Parathyroid adenoma (tissue), 2 donors: ENCODE measurements around the gene ADGRL3.

ENCODE experiments used
- H2AFZ ChIP-seq: fragments of 300-600 bp; sonication (generic); one replicate; pipeline ENCODE4 v1.7.0; 2017; ENCODE audit warnings: antibody characterized with exemption, mild to moderate bottlenecking
- H3K27ac ChIP-seq: fragments of 300-600 bp; sonication (generic); one replicate; pipeline ENCODE4 v1.7.0; 2017
- H3K27me3 ChIP-seq: fragments of 300-600 bp; sonication (generic); one replicate; pipeline ENCODE4 v1.7.0; 2017; ENCODE audit warnings: low read length; ENCODE audit not compliant: control insufficient read depth, insufficient read depth
- H3K36me3 ChIP-seq: fragments of 300-600 bp; sonication (generic); one replicate; pipeline ENCODE4 v1.7.0; 2017; ENCODE audit warnings: low read length; ENCODE audit not compliant: control insufficient read depth, insufficient read depth
- H3K4me1 ChIP-seq: fragments of 300-600 bp; sonication (generic); one replicate; pipeline ENCODE4 v1.7.0; 2017; ENCODE audit warnings: control low read depth
- H3K4me2 ChIP-seq: fragments of 300-600 bp; sonication (generic); one replicate; pipeline ENCODE4 v1.7.0; 2017; ENCODE audit warnings: low read length
- H3K4me3 ChIP-seq: fragments of 300-600 bp; sonication (generic); one replicate; pipeline ENCODE4 v1.7.0; 2017; ENCODE audit warnings: low read depth, low read length
- H3K79me2 ChIP-seq: fragments of 300-600 bp; sonication (generic); one replicate; pipeline ENCODE4 v1.7.0; 2017; ENCODE audit warnings: control low read depth
- H3K9ac ChIP-seq: fragments of 300-600 bp; sonication (generic); one replicate; pipeline ENCODE4 v1.7.0; 2017; ENCODE audit warnings: mild to moderate bottlenecking
- H3K9me3 ChIP-seq: fragments of 300-600 bp; sonication (generic); one replicate; pipeline ENCODE4 v1.7.0; 2017; ENCODE audit warnings: low read length; ENCODE audit not compliant: control insufficient read depth
- TF ChIP-seq, protein P1 (sequence below): fragments of 300-600 bp; sonication (generic); IDR thresholded peaks from one replicate; pipeline ENCODE4 v1.7.0; 2017; ENCODE audit warnings: antibody characterized with exemption, mild to moderate bottlenecking
- donor health status: primary hyperparathyroidism.

Gene ADGRL3

DNA sequence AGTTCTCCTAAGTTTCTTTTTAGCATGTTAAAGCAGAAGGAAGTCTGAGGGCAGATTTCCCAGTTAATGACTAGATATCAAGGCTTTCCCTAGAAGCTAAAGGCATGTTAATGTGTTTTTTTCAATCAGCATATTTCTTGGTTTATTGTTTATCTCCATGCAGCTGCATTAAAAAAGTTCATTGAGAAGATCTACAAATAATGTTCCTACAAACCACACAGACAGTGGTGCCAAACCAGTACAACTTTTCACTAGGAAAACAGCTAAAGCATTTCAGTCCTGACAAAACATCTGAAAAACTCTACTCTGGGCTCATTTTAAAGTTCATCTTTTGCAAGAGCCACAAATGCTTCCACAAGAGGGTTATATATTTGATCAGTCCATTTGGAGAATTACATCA, 320.0 kb downstream of the ADGRL3 start:
- Histone ChIP-seq H3K9ac (no peak overlapping the region), H3K9me3 (no peaks in the 10 kb centered on the region), H3K79me2 (no peaks in the 10 kb centered on the region), H2AFZ (no peak overlapping the region), H3K4me2 (no peak overlapping the region), H3K4me1 (no peaks in the 10 kb centered on the region), H3K27ac (no peak overlapping the region), H3K27me3 (no peaks in the 10 kb centered on the region), H3K4me3 (no peak overlapping the region), H3K36me3 (no peaks in the 10 kb centered on the region)
- TF ChIP-seq, protein P1, sequence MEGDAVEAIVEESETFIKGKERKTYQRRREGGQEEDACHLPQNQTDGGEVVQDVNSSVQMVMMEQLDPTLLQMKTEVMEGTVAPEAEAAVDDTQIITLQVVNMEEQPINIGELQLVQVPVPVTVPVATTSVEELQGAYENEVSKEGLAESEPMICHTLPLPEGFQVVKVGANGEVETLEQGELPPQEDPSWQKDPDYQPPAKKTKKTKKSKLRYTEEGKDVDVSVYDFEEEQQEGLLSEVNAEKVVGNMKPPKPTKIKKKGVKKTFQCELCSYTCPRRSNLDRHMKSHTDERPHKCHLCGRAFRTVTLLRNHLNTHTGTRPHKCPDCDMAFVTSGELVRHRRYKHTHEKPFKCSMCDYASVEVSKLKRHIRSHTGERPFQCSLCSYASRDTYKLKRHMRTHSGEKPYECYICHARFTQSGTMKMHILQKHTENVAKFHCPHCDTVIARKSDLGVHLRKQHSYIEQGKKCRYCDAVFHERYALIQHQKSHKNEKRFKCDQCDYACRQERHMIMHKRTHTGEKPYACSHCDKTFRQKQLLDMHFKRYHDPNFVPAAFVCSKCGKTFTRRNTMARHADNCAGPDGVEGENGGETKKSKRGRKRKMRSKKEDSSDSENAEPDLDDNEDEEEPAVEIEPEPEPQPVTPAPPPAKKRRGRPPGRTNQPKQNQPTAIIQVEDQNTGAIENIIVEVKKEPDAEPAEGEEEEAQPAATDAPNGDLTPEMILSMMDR: no peak

DNA sequence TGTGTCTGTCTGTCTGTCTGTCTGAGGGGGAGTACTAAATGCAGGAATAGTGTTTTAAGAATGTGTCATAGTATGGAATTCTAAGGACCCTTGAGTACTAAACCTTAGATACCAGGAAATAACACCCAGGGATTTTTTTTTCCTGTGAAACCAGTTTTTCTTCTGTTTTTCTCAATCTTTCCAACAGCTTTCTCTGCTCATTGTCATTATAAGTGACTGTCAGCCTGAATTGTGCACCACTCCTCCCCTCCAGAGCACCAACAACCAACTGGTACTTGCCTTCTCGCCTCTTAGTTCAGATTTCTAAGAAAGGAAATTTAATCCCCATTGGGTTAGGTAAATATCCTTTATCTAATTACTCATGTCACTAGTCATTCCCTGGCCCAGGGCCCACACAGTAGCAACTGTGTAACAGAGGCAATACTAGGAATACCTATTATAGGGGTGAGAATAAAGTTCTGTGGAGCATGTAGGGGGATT, 320.6 kb downstream of the ADGRL3 start:
- no peaks in the 10 kb centered on the region for H3K9me3 ChIP-seq
- H3K4me1 ChIP-seq: no peaks in the 10 kb centered on the region
- H3K4me2 ChIP-seq: no peak overlapping the region
- no peak overlapping the region for H2AFZ ChIP-seq
- no peak overlapping the region for H3K4me3 ChIP-seq
- H3K27ac ChIP-seq: no peak overlapping the region
- H3K79me2 ChIP-seq: no peaks in the 10 kb centered on the region
- no peaks in the 10 kb centered on the region for H3K27me3 ChIP-seq
- no peaks in the 10 kb centered on the region for H3K36me3 ChIP-seq
- no peak overlapping the region for H3K9ac ChIP-seq
- TF ChIP-seq, protein P1: no peak

DNA sequence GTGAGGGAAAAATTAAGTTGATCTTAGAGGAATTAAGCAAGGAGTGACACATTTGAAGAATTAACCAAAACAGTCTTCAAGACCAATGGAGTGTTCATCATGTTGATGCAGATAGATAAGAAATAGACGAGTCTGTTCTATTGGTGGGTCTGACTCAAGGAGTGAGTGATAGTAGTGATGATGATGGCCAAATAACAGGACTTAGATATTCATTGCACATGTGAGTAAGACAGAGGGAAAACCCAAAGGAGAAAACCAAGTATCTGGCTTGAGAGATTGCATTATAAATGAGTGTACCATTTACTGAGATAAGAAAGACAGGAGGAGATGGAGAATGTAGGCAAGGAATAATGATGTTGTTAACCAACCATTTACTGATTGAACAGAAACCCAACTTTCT, 321.3 kb downstream of the ADGRL3 start:
- H2AFZ ChIP-seq: no peak overlapping the region
- TF ChIP-seq, protein P1: no peak
- no peak overlapping the region for H3K4me3 ChIP-seq

DNA sequence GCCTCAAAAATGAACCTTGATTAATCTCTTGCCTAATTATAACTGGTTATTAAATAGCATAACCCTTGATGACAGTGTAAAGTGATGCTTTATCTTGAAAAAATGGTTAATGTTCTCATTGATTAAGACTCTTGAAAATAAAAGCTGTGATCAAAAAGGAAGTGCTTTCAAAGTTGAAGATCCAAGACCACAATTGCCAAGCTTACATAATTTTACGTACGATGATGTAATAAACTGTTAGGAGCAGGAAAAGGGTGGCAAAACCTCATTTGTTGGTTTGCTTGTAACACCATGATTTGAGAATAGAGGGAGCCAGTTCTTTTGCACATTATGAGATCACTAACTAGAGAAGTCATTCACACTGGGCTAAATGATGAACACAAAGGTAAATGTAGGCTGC, 322.2 kb downstream of the ADGRL3 start:
- H3K79me2 ChIP-seq: no peaks in the 10 kb centered on the region
- no peak overlapping the region for H3K9ac ChIP-seq
- H3K36me3 ChIP-seq: no peaks in the 10 kb centered on the region
- H3K4me2 ChIP-seq: no peak overlapping the region
- H3K4me3 ChIP-seq: no peak overlapping the region
- no peak overlapping the region for H2AFZ ChIP-seq
- H3K9me3 ChIP-seq: no peaks in the 10 kb centered on the region
- H3K4me1 ChIP-seq: no peaks in the 10 kb centered on the region
- TF ChIP-seq, protein P1: no peak
- no peaks in the 10 kb centered on the region for H3K27me3 ChIP-seq
- no peak overlapping the region for H3K27ac ChIP-seq

More for the DNA sequence above, 321.3 kb downstream of the ADGRL3 start:
- no peaks in the 10 kb centered on the region for H3K36me3 ChIP-seq
- no peak overlapping the region for H3K9ac ChIP-seq
- no peaks in the 10 kb centered on the region for H3K27me3 ChIP-seq
- no peaks in the 10 kb centered on the region for H3K9me3 ChIP-seq
- H3K79me2 ChIP-seq: no peaks in the 10 kb centered on the region
- no peak overlapping the region for H3K4me2 ChIP-seq
- H3K27ac ChIP-seq: no peak overlapping the region
- H3K4me1 ChIP-seq: no peaks in the 10 kb centered on the region

DNA sequence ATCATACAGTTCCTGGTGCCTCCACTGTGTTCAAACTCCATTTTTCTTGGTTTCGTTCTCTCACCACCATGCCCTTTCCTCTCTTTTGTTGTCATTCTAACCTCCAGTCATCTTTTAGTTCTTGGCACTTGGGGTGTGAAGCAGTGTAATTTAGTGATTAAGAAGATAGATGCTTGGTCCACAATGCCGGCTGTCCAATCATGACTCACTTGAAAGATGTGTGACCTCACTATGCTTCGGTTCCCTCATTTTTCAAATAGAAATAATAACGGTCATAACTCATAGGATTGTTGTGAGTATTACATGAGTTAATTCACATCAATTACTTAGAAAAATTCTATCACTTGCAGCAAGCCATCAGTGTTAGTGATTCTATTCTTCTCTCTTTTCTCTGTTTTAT, 327.8 kb downstream of the ADGRL3 start:
- no peaks in the 10 kb centered on the region for H3K27me3 ChIP-seq
- no peaks in the 10 kb centered on the region for H3K79me2 ChIP-seq
- no peak overlapping the region for H3K27ac ChIP-seq
- no peak overlapping the region for H3K4me2 ChIP-seq
- no peak overlapping the region for H2AFZ ChIP-seq
- TF ChIP-seq, protein P1: no peak
- H3K4me3 ChIP-seq: no peak overlapping the region
- H3K4me1 ChIP-seq: no peaks in the 10 kb centered on the region
- H3K9ac ChIP-seq: no peak overlapping the region
- no peaks in the 10 kb centered on the region for H3K36me3 ChIP-seq
- H3K9me3 ChIP-seq: no peaks in the 10 kb centered on the region
